ENCODE results near the gene OAS1. TPM values are rescaled to one million over a fixed set of nuclear protein-coding genes. Genes with fewer than 3 reads are reported as not detected.
"Not testable (repeated sequence)": the region's sequence is repeated elsewhere in the genome, so short reads cannot be mapped to it uniquely, and the experiment has no call there.

OAS1 gene
- total RNA-seq, 1 experiment from 2014 or later = 5.1 TPM

DNA sequence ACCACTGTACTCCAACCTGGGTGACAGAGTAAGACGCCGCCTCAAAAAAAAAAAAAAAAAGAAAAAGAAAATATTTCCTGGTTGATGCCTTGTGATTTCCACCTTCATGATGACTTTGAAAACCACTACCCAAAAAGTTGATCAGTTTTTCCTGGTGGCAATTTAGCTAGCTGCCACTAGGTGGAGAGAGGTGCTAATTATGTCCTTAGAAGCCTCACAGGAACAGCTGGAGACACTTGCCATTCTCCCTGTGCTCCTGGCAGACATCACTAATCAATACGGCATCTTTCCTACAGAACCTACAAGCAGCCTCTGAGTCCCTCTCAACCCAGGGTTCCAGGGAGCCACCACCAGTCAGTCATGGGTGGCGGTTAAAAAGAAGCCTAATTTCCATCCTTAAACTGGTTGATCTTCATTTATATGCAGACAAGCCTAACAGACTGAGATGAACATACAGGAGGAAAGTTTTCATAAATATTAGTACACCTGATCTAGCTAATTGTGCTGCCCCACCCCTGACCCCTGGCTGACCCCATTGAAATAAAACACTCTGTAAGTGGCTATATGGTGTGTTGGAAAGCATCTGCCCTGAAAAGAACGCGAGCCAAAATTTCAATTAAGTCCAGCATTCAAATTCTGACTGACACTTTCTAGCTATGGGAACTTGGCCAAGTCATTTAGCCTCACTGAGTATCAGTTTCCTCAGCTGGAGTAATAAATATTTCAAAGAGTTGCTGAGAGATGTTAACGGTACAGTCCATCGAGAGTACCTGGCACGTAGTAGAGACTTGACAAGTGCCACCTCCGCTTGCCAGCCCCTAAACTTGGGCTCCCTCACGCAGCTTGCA, 6.2 kb upstream of the OAS1 start:
- DNase-seq (ENCODE audit: low spot score) = peak; percentile 51

DNA sequence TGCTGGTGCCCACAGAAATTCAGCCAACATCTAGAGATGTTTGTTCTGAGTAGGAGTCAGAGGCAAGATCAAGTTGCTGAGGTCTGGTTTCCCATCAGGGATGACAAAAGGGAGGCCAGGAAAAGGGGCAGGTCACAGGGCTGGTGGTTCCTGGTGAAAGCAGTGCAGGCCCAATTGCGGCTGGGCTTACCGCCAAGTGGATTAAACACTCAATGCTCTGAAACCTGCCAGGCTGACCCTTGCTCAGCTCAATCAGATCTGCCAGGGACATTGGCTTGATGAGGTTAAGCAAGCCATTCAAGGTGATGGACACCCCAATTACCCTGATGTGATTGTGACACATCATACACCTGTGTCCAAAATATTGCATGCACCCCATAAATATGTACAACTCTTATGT, 5.5 kb upstream of the OAS1 start:
- no peak for DNase-seq (ENCODE audit: low spot score)

DNA sequence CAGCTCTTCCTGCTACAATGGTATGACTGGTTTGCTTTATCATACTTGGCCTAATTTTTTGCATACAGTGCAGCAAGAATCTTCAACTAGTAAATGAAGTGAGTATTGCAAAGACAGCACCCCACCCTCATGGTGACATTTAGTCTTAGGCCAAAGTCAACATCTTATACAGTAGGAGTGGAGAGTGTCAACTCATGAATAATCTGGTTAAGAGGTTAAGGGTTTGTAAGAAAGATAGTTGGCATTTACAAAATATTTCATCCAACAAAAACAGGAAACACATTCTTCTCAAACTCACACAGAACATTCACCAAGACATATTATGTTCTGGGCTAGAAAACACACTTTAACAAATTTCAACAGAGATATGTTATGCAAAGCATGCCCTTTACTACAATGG, 2.2 kb upstream of the OAS1 start:
- DNase-seq (ENCODE audit: low spot score) = peak; percentile 59

DNA sequence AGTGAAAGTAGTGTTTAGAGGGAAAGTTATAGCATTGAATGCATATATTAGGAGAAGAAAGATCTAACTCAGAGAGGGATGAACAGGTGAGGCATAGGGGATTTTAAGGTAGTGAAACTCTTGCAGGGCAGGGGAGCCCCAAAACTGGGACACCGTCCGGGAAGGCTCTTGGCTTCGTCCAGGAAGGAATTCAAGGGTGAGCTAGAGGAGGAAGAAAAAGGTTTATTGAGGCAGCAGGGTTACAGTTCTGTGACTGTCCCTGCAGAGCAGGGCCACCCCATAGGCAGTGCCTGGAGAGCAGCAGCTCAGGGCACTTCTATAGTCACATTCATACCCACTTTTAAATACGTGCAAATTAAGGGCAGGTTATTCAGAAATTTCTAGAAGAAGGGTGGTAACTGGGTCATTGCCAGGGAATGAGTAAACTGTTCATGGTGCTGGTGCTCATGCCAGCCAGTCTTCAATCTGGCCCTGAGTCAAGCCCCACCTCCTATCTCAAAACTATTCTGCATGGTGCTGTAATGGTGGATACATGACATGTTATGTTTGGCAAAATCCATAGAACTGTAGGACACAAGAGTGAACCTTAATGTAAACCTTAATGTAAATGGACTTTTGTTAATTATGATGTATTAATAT, 1.2 kb upstream of the OAS1 start:
- DNase-seq (ENCODE audit: low spot score) = no peak

DNA sequence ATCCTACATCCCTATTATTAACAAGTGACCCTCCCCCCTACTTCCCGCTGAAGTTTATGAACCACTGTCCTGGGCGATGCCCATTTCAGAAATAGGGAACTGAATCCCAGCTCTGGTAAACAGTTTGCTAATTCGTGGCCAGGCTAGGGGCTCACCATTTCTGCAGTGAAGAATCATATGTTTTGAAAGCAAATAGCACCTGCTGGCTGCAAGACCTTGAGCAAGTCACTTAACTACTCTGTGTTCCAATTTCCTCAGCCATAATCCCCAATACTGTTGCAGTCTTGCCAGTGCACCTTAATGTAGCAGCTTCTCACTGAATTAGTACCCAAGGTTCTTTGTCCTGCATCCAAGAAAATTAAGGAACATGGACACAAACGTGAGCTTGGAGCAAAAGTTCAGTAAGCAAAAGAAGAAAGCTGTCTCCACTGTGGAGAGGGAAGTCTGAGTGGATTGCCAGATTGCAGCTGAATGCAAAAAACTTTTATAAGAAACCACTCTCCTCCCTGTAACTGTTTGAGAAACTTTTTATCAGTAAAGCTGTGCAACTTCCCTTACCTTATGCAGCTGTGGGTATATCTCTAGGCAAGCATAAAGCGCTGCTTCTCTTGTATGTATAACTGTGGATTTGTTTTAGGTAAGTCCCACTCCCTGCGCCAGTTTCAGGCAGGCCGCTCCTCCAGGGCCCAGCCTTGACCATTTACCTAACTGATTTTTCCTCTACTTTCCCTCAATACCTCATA, 824 bp downstream of the OAS1 start:
- no peak for DNase-seq (ENCODE audit: low spot score)

DNA sequence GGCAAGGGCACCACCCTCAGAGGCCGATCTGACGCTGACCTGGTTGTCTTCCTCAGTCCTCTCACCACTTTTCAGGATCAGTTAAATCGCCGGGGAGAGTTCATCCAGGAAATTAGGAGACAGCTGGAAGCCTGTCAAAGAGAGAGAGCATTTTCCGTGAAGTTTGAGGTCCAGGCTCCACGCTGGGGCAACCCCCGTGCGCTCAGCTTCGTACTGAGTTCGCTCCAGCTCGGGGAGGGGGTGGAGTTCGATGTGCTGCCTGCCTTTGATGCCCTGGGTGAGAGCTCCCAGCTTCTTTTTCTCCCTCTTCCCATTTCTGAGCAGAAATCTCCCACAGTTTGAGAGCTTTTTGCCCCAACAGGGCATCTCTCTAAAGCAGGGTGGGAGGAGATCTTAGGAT, 1.8 kb downstream of the OAS1 start:
- DNase-seq (ENCODE audit: low spot score) = no peak

DNA sequence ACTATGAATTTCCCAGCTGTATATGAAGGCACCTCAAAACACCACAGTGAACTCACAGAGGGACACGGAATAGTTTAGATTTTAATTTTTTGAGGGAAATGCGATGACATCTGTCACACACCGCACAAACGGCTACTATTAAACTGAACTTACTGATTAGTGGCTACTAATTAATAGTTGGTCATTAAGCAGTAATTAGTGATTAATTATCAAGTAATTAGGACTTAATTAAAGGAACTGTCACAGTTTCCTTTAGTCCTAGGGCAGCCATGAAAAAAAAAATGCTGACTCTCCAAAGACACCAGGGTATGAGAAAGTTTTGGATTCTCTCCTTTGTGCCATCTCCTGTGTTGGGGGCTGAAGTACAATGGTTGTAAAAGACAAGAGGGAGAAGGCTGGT, 2.9 kb downstream of the OAS1 start:
- DNase-seq (ENCODE audit: low spot score) = no peak

DNA sequence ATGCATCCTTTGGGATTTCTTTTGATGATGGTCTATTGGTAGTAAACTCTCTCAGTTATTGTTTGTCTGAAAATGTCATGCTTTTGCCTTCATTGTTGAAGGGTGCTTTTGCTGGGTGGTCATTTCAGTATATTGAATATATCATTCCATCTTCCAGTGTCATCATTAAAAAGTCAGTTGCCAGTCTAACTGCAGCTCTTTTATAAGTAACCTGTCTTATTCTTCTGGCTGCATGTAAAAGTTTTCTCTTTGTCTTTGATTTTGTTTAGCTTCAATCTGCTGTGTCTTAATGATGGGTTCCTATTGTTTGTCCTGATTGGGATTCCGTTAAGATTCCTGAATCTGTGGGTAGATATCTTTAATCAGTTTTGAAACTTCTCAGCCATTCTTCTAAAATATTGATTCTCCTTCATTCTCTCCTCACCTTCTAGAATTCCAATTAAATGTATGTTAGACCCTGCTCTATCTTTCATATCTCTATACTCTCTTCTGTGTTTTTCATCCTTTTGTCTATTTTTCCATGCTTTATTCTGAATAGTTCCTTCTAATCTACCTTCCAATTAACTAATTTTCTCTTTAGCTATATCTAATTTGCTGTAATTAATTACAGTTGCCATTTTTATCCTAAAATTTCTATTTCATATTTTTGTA, 6.4 kb downstream of the OAS1 start:
- no peak for DNase-seq (ENCODE audit: low spot score)

DNA sequence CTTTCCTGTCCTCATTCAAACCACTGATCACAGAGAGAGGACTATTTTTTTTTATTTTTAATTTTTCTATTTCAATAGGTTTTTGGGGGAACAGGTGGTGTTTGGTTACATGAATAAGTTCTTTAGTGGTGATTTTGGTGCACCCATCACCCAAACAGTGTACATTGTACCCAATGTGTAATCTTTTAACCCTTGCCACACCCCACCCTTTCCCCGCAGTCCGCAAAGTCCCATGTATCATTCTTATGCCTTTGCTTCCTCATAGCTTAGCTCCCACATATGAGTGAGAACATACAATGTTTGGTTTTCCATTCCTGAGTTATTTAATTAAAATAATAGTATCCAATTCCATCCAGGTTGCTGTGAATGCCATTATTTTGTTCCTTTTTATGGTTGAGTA, 7.1 kb downstream of the OAS1 start:
- not testable (repeated sequence) for DNase-seq (ENCODE audit: low spot score)

DNA sequence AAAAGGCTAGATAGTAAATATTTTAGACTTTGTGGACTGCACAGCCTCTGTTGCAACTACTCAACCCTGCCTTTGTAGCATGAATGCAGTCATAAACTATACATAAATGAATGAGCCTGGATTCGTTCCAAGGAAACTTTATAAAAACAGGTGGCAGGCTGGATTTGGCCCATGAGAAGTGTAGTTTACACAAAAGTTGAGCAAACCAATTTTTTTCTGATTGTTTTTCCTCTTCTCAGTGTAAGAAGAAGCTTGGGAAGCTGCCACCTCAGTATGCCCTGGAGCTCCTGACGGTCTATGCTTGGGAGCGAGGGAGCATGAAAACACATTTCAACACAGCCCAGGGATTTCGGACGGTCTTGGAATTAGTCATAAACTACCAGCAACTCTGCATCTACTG, 9.5 kb downstream of the OAS1 start:
- no peak for DNase-seq (ENCODE audit: low spot score)

DNA sequence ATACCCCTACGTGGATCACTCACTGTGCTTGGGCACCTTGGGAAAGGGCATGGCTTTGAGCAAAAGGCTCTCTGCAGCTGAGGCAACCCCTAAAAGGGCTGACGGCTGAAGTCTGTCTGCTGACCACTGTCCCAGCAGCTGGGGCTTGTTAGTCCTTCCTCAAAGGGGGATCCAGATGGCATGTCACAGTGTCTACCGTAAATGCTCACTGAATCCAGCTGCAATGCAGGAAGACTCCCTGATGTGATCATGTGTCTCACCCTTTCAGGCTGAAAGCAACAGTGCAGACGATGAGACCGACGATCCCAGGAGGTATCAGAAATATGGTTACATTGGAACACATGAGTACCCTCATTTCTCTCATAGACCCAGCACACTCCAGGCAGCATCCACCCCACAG, 12.4 kb downstream of the OAS1 start:
- DNase-seq (ENCODE audit: low spot score) = no peak

DNA sequence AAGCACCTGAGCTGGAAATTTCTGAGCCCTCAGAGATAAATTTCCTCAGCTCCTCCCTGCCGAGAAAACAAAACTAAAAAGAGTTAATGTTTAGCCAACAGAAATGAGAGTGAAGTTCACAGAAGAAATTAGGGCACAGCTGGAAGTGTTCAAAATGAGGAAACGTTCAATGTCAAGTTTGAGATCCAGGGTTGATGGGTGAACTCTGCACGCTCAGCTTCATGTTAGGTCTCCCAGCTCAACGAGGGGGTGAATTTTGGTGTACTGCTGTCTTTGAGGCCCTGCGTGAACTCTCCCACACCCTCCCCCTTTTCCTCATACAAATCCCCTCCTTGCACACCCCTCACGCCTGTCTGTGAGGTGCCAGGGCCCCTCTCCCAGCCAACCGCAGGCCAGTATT, 18.2 kb downstream of the OAS1 start:
- DNase-seq (ENCODE audit: low spot score) = no peak

DNA sequence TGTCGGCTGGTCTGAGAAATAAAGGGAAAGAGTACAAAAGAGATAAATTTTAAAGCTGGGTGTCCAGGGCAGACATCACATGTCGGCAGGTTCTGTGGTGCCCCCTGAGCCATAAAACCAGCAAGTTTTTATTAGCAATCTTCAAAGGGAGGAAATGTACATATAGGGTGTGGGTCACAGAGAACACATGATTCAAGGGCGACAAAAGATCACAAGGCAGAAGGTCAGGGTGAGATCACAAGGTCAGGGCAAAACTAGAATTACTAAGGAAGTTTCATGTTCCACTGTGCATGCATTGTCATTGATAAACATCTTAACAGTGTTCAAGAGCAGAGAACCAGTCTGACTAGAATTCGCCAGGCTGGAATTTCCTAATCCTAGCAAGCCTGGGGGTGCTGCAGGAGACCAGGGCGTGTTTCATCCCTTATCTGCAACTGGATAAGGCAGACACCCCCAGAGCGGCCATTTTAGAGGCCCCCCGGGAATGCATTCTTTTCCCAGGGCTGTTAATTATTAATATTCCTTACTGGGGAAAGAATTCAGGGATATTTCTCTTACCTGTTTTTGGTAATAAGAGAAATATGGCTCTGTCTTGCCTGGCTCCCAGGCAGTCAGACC, 19.8 kb downstream of the OAS1 start:
- DNase-seq (ENCODE audit: low spot score) = not testable (repeated sequence)

DNA sequence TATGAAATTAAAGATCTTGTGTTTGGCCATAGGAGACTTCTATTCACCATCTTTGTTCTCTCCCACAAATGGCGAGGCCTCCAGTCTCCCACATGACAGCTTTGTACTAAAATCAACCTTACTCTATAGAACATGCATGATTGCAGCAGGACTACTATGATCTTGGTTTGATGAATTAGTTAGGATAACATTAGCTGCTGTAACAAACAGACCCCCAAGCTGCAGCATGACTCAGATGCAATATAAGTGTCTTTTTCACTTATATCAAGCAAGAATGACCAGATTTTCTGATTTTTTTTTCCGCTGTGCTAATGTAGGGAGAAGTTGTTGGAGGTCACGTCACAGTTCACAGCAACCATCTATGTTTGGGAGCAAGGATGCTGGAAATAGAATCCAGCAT, 20.7 kb downstream of the OAS1 start:
- no peak for DNase-seq (ENCODE audit: low spot score)

DNA sequence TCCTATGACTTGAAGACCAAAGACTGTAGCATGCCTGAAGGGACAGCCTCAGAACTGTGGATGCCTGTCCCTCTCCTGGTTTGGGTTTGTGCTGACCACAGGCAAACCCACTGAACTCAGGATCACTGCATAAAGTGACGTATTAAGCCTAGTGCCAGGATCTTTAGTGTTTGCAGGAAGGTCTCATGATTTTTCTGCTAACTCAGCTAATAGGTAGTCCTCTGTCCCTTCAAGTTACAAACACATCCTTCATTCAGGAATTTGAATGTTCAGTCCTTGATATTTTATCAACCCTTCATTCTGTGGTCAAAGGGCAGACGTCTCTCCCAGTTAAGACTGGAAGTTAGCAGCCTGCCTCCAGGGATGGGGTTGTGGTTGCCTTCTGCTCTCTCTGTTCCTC, 21.2 kb downstream of the OAS1 start:
- no peak for DNase-seq (ENCODE audit: low spot score)

DNA sequence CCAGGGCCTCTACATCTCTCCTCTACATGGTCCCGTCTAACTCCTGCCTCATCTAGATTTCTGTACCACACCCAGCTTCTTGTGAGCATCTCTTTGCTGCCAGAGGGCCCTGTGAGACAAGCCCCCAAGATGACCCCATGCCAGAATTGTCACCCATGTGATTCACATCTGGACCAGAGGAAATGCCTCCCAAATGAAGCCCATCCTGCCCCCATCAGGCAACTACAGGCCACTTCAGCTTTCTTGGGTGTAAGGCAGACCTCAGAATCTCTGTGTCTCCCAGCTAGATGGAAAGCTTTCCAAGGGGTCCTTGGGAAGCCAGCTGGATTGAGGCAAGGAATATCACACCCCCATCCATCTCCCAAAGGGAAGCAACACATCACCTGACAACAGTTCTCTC, 22.2 kb downstream of the OAS1 start:
- DNase-seq (ENCODE audit: low spot score) = no peak

DNA sequence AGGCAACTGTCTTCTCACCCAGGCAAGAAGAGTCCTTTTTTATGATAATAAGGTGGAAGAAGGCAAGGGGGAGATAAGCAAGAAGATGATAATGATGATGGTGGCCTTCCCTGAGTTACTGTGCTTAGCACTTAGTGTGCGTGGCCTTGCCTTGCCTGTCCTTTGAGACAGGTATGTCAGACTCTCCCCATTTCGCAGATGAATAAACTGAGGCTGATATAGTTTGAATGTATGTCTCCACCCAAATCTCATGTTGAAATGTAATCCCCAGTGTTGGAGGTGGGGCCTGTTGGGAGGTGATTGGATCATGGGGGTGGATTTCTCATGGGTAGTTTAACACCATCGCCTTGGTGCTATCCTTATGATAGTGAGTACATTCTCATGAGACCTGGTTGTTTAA, 23.0 kb downstream of the OAS1 start:
- no peak for DNase-seq (ENCODE audit: low spot score)

DNA sequence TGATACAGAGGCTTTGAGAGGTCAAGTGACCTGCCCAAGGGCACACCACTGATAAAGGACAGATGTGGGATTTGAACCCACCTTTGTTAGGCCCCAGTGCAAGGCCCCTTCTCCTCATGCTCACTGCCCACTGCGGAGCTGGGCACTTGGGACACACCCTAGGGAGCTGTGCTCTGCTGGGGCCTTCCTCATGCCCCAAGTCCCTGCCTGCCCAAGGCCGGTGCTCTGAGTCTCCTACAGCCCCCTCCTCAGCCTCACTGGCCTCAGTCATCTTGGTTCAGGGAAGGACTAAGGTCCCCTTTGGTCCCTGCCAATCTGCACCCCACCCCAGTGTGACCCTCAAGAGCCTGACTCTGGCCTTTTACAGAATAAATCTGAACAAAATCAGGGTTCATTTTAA, 23.6 kb downstream of the OAS1 start:
- DNase-seq (ENCODE audit: low spot score) = no peak

DNA sequence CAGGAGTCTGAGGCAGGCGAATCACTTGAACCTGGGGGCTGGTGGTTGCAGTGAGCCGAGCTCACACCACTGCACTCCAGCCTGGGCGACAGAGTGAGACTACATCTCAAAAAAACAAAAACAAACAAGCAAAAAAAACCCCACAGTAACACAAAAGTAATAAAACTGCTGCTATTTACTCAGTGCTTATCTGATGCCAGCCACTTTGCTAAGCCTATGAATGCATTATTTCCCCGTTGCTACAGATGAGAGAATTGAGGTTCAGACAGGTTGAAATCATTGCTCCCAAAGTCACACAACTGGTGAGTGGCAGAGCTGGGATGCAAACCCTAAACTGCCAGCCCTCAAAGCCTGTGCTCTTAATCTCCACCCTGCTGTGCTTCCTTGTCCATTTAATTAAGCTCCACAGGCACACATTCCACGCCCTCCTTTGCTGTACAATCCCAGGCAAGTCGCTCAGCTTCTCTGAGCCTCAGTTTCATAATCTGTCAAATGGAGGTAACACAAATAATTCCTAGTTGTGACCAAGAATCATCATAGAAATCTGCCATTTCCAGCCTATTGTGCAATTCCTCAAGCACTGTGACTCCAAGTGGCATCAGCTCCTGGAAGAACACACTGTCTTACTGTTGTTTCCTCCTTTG, 25.8 kb downstream of the OAS1 start:
- DNase-seq (ENCODE audit: low spot score) = no peak

DNA sequence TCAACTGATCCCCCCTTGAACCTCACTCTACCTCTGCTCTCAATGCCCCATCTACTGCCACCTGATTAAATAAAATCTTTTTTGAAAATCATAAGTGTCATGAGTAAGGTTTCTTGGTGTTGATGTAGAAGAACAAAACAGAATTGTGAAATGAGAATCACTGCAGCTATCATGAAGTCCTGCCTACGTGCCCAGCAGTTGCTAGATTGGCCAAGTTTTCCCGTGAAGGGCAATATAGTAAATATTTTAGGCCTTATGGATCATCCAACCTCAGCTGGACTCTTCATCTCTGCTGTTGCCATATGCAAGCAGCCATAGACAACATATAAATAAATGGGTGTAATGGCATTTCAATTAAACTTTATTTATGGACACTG, 26.4 kb downstream of the OAS1 start:
- no peak for DNase-seq (ENCODE audit: low spot score)

DNA sequence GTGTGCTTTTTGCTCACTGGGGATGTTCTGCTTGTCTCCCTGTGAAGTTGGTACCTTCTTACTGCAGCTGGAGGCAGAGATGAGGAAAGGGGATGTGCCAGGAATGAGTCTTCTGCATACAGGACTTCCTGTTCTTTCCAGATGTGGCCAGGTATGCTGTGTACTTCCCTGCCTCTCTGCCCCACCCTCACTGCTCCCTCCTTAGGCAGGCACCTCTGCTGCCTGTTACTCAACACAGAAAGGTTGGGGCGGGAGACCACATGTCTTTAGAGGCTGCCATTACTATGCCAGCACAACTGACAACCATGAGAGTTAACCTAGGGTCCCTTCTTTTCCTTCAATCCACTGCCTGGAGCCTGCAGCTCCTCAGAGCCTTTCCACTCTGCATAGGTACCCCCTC, 29.5 kb downstream of the OAS1 start:
- no peak for DNase-seq (ENCODE audit: low spot score)

Measured in A172 (cell line).